Measurements from ENCODE around the gene FGGY.

GRCh38 chr1:59436637-59437036 is 139.7 kb downstream of the FGGY start:
- TF ChIP-seq CTCF (IDR thresholded peaks at IDR 0.05; ENCODE audit: borderline replicate concordance, extremely low read depth, low read length, poor library complexity, severe bottlenecking) (no peak), EZH2 (IDR thresholded peaks at IDR 0.05; ENCODE audit: borderline replicate concordance, low read depth, low read length, severe bottlenecking) (no peak)

All from DND-41 (cell line).